ENCODE results near the gene GPR33.
"Not testable (repeated sequence)": the region's sequence is repeated elsewhere in the genome, so short reads cannot be mapped to it uniquely, and the experiment has no call there.

The GPR33 gene

GRCh38 chr14:31465111-31465510 is 22.7 kb downstream of the GPR33 start:
- TF ChIP-seq, protein P1, sequence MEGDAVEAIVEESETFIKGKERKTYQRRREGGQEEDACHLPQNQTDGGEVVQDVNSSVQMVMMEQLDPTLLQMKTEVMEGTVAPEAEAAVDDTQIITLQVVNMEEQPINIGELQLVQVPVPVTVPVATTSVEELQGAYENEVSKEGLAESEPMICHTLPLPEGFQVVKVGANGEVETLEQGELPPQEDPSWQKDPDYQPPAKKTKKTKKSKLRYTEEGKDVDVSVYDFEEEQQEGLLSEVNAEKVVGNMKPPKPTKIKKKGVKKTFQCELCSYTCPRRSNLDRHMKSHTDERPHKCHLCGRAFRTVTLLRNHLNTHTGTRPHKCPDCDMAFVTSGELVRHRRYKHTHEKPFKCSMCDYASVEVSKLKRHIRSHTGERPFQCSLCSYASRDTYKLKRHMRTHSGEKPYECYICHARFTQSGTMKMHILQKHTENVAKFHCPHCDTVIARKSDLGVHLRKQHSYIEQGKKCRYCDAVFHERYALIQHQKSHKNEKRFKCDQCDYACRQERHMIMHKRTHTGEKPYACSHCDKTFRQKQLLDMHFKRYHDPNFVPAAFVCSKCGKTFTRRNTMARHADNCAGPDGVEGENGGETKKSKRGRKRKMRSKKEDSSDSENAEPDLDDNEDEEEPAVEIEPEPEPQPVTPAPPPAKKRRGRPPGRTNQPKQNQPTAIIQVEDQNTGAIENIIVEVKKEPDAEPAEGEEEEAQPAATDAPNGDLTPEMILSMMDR (IDR thresholded peaks at IDR 0.05; ENCODE audit: low read depth, low read length, missing control alignments) = no peak
- no peak for DNase-seq (ENCODE audit: extremely low read depth, low read depth)
- no peak overlapping the region for H3K4me3 ChIP-seq (replicated peaks; ENCODE audit: low read depth, low read length)

DNA sequence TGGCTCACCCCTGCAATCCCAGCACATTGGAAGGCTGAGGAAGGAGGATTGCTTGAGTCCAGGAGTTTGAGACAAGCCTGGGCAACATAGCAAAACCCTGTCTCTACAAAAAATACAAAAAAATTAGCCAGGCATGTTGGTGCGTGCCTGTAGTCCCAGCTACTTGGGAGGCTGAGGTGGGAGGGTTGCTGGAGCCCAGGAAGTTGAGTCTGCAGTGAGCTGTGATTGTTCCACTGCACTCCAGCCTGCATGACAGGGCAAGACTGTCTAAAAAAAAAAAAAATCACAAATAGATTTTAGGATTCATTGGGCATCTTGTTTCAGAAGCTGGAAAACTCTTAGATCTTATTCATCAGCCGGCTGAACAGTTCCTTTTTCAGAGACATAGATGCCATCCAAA is 25.4 kb downstream of the GPR33 start:
- not testable (repeated sequence) for DNase-seq (ENCODE audit: extremely low read depth, low read depth); H3K4me3 ChIP-seq (replicated peaks; ENCODE audit: low read depth, low read length)

DNA sequence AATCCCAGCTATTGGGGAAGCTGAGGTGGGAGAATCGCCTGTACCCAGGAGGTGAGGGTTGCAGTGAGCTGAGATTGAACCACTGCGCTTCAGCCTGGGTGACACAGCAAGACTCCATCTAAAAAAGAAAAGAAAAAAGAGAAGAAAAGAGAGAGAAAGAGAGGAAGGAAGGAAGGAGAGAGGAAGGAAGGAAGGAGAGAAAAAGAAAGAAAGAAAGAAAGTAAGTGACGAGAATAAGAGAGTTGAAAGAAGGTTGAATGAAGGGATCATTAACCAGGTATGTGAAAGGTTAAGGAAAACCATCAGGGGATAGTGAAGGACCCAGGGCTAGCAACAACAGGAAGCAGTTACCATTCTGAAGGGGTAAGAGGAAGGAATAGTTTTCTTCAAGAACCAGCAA is 26.3 kb downstream of the GPR33 start:
- TF ChIP-seq, protein P1 (IDR thresholded peaks at IDR 0.05; ENCODE audit: low read depth, low read length, missing control alignments) = no peak
- DNase-seq (ENCODE audit: extremely low read depth, low read depth) = no peak

GRCh38 chr14:31457665-31458659 is 29.9 kb downstream of the GPR33 start:
- TF ChIP-seq, protein P1 (IDR thresholded peaks at IDR 0.05; ENCODE audit: low read depth, low read length, missing control alignments) = no peak
- DNase-seq (ENCODE audit: extremely low read depth, low read depth) = no peak

More for the DNA sequence above, 26.3 kb downstream of the GPR33 start:
- no peak overlapping the region for H3K4me3 ChIP-seq (replicated peaks; ENCODE audit: low read depth, low read length)

GRCh38 chr14:31456841-31457664 is 30.8 kb downstream of the GPR33 start, which contains the start of gene DTD2:
TSS of gene DTD2 (minus strand) at chr14:31457506. CDS start at chr14:31457393, 113 bp downstream.
- peak within 1 kb of the TSS; percentile 80 for H3K4me3 ChIP-seq (replicated peaks; ENCODE audit: low read depth, low read length)
- peak; percentile 73 for DNase-seq (ENCODE audit: extremely low read depth, low read depth)
- TF ChIP-seq, protein P1 (IDR thresholded peaks at IDR 0.05; ENCODE audit: low read depth, low read length, missing control alignments) = no peak

More at GRCh38 chr14:31457665-31458659, 29.9 kb downstream of the GPR33 start:
- peak overlapping the region; percentile 80 for H3K4me3 ChIP-seq (replicated peaks; ENCODE audit: low read depth, low read length)

DNA sequence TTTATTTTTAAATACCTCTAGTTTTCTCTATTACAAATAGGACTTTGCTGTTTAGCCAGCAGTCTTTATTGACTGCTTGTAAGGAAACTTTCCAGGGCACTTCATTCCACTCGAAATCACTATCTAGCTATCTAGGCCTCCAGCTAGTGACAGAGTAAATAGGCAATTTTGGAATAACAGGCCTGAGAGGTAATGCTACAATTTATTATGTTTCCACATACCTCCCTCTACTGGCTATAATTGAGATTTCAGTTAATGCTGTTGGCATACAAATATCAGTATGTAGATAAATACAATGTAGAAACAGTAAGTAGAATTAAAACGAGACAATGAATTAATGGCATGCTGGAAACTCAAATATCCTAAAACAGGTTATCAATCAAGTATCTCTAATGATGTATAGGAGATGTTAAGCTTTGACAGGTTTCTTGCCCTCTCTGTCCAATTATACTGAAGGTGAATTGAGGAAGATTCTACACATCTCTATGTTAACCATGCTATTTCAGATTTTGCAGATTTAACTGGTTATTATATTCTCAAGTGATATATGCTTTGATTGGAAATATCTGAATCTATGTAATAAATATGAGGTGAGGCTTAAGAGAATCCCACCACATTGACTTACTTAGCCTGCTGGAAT is 37.7 kb downstream of the GPR33 start:
- no peak overlapping the region for H3K4me3 ChIP-seq (replicated peaks; ENCODE audit: low read depth, low read length)
- DNase-seq (ENCODE audit: extremely low read depth, low read depth) = no peak
- TF ChIP-seq, protein P1 (IDR thresholded peaks at IDR 0.05; ENCODE audit: low read depth, low read length, missing control alignments) = peak; percentile 34
